ENCODE data around the gene SPTLC1. TPM values are rescaled to one million over a fixed set of nuclear protein-coding genes. Genes with fewer than 3 reads are reported as not detected.
"Not testable (repeated sequence)": the region's sequence is repeated elsewhere in the genome, so short reads cannot be mapped to it uniquely, and the experiment has no call there.

SPTLC1 gene
- total and polyA plus RNA-seq, 4 donors: 20.8 to 137 (median 58.6) TPM

DNA sequence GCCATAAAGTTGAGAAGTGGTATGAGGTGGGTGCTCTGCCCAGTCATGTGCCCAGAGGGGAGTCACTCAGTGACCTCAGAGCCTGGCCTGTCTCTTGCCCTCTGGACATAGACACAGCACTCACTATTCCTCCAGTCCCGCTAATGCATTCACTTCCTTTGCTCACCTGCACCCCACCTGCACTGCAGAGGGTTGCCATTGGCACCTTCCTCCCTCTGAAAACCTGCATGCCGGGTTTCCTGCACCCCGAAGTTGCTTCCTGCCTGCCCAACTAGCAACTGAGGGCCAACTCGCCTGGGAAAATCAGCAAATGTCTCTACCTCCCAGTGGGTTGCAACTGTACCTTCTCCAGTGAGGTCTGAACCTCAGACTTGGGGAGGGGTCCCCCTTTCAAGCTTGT lies 48.1 kb upstream of the SPTLC1 start:
- Histone ChIP-seq H3K9ac (ENCODE audit: insufficient read depth in 1 of 2, low read length in 2 of 2) (no peak overlapping the region), H3K4me3 (no peak overlapping the region), H3K27ac (ENCODE audit: low read depth in 1 of 2, low read length in 1 of 2) (no peak overlapping the region), H3K9me3 (ENCODE audit: control insufficient read depth in 4 of 4, insufficient read depth in 3 of 4, low read length in 3 of 4) (peaks cover 0 to 5% (median 4%) of the 10 kb centered on the region in 4 donors), H3K36me3 (ENCODE audit: control insufficient read depth in 4 of 4, insufficient read depth in 4 of 4, low read length in 4 of 4) (no peaks in the 10 kb centered on the region), H3K4me1 (ENCODE audit: control insufficient read depth in 5 of 5, insufficient read depth in 5 of 5, low read length in 5 of 5) (no peaks in the 10 kb centered on the region), H3K27me3 (ENCODE audit: control insufficient read depth in 3 of 3, insufficient read depth in 3 of 3, low read length in 2 of 3) (peaks cover 0 to 2% (median 0%) of the 10 kb centered on the region in 3 donors)
- no peak for DNase-seq
- TF ChIP-seq, protein P1, sequence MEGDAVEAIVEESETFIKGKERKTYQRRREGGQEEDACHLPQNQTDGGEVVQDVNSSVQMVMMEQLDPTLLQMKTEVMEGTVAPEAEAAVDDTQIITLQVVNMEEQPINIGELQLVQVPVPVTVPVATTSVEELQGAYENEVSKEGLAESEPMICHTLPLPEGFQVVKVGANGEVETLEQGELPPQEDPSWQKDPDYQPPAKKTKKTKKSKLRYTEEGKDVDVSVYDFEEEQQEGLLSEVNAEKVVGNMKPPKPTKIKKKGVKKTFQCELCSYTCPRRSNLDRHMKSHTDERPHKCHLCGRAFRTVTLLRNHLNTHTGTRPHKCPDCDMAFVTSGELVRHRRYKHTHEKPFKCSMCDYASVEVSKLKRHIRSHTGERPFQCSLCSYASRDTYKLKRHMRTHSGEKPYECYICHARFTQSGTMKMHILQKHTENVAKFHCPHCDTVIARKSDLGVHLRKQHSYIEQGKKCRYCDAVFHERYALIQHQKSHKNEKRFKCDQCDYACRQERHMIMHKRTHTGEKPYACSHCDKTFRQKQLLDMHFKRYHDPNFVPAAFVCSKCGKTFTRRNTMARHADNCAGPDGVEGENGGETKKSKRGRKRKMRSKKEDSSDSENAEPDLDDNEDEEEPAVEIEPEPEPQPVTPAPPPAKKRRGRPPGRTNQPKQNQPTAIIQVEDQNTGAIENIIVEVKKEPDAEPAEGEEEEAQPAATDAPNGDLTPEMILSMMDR (IDR thresholded peaks at IDR 0.05; ENCODE audit: control extremely low read depth, extremely low read depth): no peak
- ATAC-seq (ENCODE audit: insufficient read depth, low FRiP score): no peak
- WGBS, 2 donors: 84% methylated on average over 4 of the region's 4 CpGs

DNA sequence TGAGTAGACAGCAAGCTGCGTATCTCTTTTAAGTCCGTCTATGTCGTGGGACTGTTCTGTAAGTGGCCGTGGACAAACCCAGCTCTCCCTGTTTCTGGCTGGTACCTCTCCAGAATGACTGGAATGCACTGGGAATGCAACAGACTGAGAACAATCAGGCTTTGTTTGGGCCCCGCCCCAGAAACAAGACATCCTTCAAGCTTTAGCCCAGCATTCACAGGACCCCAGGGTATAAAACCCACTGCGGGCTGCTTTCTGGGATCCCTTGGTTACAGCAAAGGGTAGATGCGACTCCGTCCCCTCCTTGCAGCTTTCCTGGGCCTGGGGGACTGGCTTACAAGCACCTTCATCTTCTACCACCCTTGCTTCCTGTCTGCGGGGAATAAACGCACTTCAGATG lies 45.6 kb upstream of the SPTLC1 start:
- TF ChIP-seq, protein P1 (IDR thresholded peaks at IDR 0.05; ENCODE audit: control extremely low read depth, extremely low read depth): no peak
- Histone ChIP-seq H3K27ac (ENCODE audit: low read depth in 1 of 2, low read length in 1 of 2) (no peak overlapping the region), H3K4me3 (no peak overlapping the region), H3K36me3 (ENCODE audit: control insufficient read depth in 4 of 4, insufficient read depth in 4 of 4, low read length in 4 of 4) (no peaks in the 10 kb centered on the region), H3K9ac (ENCODE audit: insufficient read depth in 1 of 2, low read length in 2 of 2) (no peak overlapping the region), H3K4me1 (ENCODE audit: control insufficient read depth in 5 of 5, insufficient read depth in 5 of 5, low read length in 5 of 5) (no peaks in the 10 kb centered on the region), H3K9me3 (ENCODE audit: control insufficient read depth in 4 of 4, insufficient read depth in 3 of 4, low read length in 3 of 4) (peaks cover 0 to 5% (median 4%) of the 10 kb centered on the region in 4 donors), H3K27me3 (ENCODE audit: control insufficient read depth in 3 of 3, insufficient read depth in 3 of 3, low read length in 2 of 3) (peaks cover 0 to 2% (median 0%) of the 10 kb centered on the region in 3 donors)
- ATAC-seq (ENCODE audit: insufficient read depth, low FRiP score): no peak
- 90 to 93% methylated on average over 10 of the region's 10 CpGs for WGBS, 2 donors
- no peak for DNase-seq

DNA sequence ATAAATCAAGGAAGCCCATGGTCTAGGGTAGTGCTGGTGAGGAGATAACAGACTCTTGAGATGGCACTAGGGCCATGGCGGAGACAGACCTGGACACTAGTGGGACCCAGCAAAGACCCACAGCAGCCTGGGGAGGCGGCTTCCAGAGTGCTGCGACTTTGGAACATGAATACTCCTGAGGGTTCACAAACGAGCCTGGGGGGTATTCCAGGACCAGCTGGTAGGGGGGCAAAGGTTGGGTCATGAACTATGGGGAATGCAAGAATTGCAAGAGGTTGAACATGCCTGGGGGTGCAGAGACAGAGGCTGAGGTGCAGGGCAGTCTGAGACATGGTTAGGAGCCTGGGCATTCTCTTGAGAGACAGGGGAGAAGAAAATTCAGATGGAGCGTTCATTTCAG lies 43.8 kb upstream of the SPTLC1 start:
- 82 to 92% methylated on average over 5 of the region's 5 CpGs for WGBS, 2 donors
- TF ChIP-seq, protein P1 (IDR thresholded peaks at IDR 0.05; ENCODE audit: control extremely low read depth, extremely low read depth): no peak
- DNase-seq: no peak

DNA sequence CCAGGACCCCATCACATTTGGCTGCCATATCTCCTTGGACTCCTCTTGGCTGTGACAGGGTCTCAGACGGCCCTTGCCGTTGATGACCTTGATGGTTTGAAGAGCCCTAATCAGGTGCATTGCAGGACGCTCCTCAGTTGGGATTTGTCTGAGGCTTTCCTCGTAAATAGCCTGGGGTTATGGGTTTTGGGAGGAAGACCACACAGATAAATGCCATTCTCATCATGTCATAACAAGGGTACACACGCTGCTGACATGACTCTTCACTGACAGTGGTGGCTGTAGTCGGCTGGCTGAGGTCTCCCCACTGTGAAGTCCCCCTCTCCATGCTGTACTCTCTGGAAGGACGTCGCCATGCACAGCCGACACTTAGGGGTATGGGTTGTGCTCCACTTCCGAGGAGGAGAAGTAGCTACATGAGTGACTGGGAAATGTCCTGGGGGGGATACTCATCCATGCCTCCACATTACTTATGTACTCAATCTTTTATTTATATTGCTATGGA lies 42.9 kb upstream of the SPTLC1 start:
- no peaks in the 10 kb centered on the region for H3K9me3 ChIP-seq (ENCODE audit: control insufficient read depth in 4 of 4, insufficient read depth in 3 of 4, low read length in 3 of 4)
- peaks cover 0 to 2% (median 0%) of the 10 kb centered on the region in 3 donors for H3K27me3 ChIP-seq (ENCODE audit: control insufficient read depth in 3 of 3, insufficient read depth in 3 of 3, low read length in 2 of 3)
- ATAC-seq (ENCODE audit: insufficient read depth, low FRiP score) (no peak), DNase-seq (no peak)
- H3K4me3 ChIP-seq: no peak overlapping the region
- H3K27ac ChIP-seq (ENCODE audit: low read depth in 1 of 2, low read length in 1 of 2): no peak overlapping the region
- 87 to 90% methylated on average over 10 of the region's 10 CpGs for WGBS, 2 donors
- TF ChIP-seq, protein P1 (IDR thresholded peaks at IDR 0.05; ENCODE audit: control extremely low read depth, extremely low read depth): no peak
- no peaks in the 10 kb centered on the region for H3K4me1 ChIP-seq (ENCODE audit: control insufficient read depth in 5 of 5, insufficient read depth in 5 of 5, low read length in 5 of 5)
- no peaks in the 10 kb centered on the region for H3K36me3 ChIP-seq (ENCODE audit: control insufficient read depth in 4 of 4, insufficient read depth in 4 of 4, low read length in 4 of 4)
- no peak overlapping the region for H3K9ac ChIP-seq (ENCODE audit: insufficient read depth in 1 of 2, low read length in 2 of 2)

More for the DNA sequence above, 43.8 kb upstream of the SPTLC1 start:
- Histone ChIP-seq H3K27ac (ENCODE audit: low read depth in 1 of 2, low read length in 1 of 2) (no peak overlapping the region), H3K4me3 (no peak overlapping the region), H3K4me1 (ENCODE audit: control insufficient read depth in 5 of 5, insufficient read depth in 5 of 5, low read length in 5 of 5) (no peaks in the 10 kb centered on the region), H3K36me3 (ENCODE audit: control insufficient read depth in 4 of 4, insufficient read depth in 4 of 4, low read length in 4 of 4) (no peaks in the 10 kb centered on the region), H3K9ac (ENCODE audit: insufficient read depth in 1 of 2, low read length in 2 of 2) (no peak overlapping the region), H3K9me3 (ENCODE audit: control insufficient read depth in 4 of 4, insufficient read depth in 3 of 4, low read length in 3 of 4) (peaks cover 0 to 2% (median 0%) of the 10 kb centered on the region in 4 donors), H3K27me3 (ENCODE audit: control insufficient read depth in 3 of 3, insufficient read depth in 3 of 3, low read length in 2 of 3) (peaks cover 0 to 2% (median 0%) of the 10 kb centered on the region in 3 donors)
- ATAC-seq (ENCODE audit: insufficient read depth, low FRiP score): no peak

DNA sequence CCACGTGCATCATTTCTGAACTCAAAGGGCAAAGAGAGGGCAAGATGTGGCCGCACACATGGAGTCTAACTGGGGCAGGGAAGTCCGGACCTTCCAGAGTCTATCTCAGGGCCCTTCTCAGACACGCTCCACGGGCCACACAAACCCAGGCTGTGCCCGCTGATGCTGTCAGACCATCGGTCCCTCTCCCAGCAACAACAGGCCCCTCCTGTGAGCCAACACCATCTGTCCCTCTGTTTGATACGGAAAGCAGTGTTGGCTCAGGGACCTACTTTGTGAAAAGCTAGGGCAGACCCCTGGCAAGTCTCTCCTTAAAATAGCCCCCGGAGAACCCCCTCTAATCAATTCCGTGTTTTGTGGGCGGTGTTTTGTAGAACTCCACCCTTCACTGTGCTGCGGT lies 40.5 kb upstream of the SPTLC1 start:
- not testable (repeated sequence) for H3K9ac ChIP-seq (ENCODE audit: insufficient read depth in 1 of 2, low read length in 2 of 2); H3K4me1 ChIP-seq (ENCODE audit: control insufficient read depth in 5 of 5, insufficient read depth in 5 of 5, low read length in 5 of 5); H3K27me3 ChIP-seq (ENCODE audit: control insufficient read depth in 3 of 3, insufficient read depth in 3 of 3, low read length in 2 of 3); H3K9me3 ChIP-seq (ENCODE audit: control insufficient read depth in 4 of 4, insufficient read depth in 3 of 4, low read length in 3 of 4); ATAC-seq (ENCODE audit: insufficient read depth, low FRiP score); DNase-seq; H3K36me3 ChIP-seq (ENCODE audit: control insufficient read depth in 4 of 4, insufficient read depth in 4 of 4, low read length in 4 of 4); H3K4me3 ChIP-seq; H3K27ac ChIP-seq (ENCODE audit: low read depth in 1 of 2, low read length in 1 of 2)
- WGBS, 2 donors: 89 to 93% methylated on average over 12 of the region's 12 CpGs
